Dermis blood vessel endothelial cell (primary cell): ENCODE results near the gene RPS25. TPM values are rescaled to one million over a fixed set of nuclear protein-coding genes. Genes with fewer than 3 reads are reported as not detected.
"Not testable (repeated sequence)": the region's sequence is repeated elsewhere in the genome, so short reads cannot be mapped to it uniquely, and the experiment has no call there.

Source experiments
- DNase-seq: peaks from one replicate; pipeline ENCODE4 v3.0.0; 2010
- total RNA-seq: library from RNA; depleted of rRNA; stranded (reverse); fragments of >200 nt; gene quantifications from 2 replicates; pipeline ENCODE4 v1.2.3, GENCODE V29; 2014

The RPS25 gene
- total RNA-seq, 1 donor from 2014 or later: 1,791 TPM

DNA sequence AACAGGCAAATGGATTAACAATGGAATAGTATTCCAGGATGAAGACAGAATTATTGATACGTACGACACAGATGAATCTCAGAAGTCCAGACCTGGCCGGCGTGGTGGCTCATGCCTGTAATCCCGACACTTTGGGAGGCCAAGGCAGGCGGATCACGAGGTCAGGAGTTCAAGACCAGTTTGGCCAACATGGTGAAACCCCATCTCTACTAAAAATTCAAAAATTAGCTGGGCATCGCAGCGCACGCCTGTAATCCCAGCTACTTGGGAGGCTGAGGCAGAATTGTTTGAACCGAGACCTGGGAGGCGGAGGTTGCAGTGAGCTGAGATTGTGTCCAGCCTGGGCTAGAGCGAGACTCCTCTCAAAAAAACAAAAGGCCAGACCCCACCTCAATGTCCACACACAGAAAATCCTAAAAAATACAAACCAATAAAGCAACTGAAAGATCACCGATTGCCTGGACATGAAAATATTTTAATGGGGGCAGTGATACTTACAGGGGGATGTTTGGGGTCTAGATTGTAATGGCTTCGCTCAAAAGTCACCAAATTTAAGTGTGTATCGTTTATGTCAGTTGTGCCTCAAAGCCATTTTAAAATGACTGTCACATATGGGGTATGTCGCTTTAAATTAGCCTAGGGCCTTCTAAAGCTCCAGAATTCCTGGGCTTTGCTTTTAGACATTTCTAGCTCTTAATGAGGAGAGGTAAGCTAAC lies 3.8 kb downstream of the RPS25 start:
- no peak for DNase-seq

- DNase-seq: no peak
Measured at GRCh38 chr11:119012629-119013170, 5.4 kb downstream of the RPS25 start.

DNA sequence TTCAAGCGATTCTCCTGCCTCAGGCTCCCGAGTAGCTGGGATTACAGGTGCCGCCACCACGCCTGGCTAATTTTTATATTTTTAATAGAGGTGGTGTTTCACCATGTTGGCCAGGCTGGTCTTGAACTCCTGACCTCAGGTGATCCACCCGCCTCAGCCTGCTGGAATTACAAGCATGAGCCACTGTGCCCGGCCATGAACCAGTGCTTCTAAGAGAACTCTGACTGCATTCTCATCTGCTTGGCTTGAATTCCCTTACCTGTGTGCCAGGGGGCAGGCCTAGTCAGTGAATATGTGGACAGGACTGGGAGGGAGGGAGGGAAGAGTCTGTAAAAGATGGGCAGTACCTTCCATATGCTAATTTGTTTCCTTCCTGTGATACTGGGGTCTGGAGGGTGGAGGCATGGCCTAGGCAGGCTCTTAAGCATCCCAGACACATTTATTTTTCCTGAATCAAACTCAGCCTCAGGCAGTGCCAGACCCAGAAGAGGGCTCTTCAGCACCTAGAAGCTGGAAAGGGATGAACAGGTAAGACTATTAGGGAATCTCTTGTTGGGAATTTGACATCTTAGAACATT lies 6.6 kb downstream of the RPS25 start:
- no peak for DNase-seq

DNA sequence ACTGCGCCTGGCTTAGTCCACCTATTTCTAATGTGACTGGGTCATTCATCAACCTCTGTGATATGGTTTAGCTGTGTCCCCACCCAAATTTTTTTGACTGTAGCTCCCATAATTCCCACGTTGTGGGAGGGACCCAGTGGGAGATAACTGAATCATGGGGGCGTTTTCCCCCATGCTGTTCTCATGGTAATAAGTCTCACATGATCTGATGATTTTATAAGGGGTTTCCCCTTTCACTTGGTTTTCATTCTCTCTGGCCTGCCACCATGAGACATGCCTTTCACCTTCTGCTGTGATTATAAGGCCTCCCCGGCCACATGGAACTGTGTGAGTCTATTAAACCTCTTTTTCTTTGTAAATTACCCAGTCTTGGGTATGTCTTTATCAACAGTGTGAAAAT lies 11.5 kb downstream of the RPS25 start:
- no peak for DNase-seq

GRCh38 chr11:119000906-119001305 lies 17.2 kb downstream of the RPS25 start:
- DNase-seq: no peak

DNA sequence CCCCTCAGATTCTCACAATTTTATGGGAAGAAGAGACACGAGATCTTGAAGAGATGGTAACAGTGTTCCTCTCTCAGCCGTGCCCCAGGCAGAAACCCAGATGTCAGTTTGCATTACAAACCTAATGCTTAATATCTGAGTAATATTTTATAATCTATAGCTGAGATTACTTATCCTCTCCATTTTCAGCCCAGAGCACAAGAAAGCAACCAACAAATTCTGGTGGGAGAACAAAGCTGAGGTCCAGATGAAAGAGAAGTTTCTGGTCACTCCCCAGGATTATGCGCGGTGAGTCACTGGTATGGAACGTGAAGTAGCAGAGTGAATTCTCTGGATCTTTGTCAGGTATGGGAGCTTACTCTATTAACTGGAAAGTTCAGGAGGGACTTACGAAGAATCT lies 19.3 kb downstream of the RPS25 start:
- DNase-seq: peak; percentile 71

- DNase-seq: peak; percentile 22
Measured at GRCh38 chr11:118998388-118998717, 19.8 kb downstream of the RPS25 start.

DNA sequence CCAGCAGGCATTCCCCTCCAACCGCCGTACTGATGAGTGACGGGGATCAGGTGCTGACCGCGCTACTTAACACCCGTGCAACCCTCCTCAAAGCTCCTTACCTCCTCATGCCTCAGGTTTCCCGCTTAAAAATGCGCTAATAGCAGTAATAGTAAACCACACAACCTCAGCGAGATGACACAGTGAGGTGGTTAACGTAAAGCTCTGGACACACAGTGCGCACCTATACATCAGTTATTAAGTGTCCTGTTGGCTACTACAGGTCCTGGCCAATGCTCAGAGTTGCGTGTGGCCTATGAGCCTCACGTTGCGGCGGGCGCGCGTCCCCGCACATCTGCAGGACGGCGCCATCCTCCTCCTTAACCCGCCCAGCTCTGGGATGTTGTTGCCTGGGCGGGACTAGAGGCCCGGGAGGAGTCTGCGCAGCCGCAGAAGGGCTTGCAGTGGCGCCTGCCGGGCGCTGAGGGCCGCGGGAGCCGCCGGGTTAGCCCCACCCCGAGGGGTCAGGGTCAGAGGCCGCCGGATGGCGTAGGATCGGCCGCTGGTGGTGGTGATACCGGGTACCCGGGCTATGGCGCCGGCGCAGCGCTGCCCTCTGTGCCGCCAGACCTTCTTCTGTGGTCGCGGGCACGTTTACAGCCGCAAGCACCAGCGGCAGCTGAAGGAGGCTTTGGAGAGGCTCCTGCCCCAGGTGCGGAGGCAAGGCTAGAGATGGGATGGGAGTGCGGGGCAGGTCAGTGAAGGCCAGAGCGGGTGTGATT lies 20.3 kb downstream of the RPS25 start, which contains the start of gene CENATAC:
TSS of gene CENATAC (plus strand) at position 512 of the 761 bp plus-strand sequence. CDS start at position 572, 60 bp downstream.
- DNase-seq: peak; percentile 91

DNA sequence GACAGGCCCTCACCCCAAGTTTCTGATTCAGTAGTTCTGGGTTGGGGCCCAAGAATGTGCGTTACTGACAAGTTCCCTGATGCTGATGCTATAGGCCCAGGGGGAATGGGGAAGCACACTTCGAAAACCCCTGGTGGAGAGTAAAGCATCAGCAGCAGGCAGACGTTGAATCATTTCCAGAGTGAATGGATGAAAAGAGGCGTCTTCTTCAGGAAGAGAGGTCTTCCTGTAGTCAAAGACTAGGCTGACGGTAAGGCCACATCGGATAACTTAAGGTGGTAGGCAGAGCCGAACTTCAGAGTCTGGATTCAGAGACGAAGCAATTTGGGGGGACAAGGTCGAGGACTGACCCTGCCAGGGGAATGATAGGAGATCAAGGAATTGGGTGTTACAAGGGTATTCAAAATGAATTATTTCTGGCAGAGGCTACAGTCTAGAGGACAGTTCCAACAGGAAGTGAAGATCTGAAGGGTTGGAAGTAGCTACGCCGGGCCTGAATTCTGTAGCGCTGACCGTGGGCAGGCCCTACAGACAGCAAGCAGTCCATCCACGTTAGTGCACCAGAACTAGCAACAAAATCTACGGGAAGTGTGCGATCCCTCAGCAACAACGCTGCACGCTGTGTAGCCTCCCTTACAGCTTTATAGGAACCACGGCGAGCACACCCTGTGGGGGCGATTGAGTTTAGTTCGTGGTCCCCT lies 21.1 kb downstream of the RPS25 start:
- peak; percentile 47 for DNase-seq

- DNase-seq: not testable (repeated sequence)
Measured at GRCh38 chr11:118991486-118992038, 26.6 kb downstream of the RPS25 start.

GRCh38 chr11:118988280-118988679 lies 29.9 kb downstream of the RPS25 start:
- DNase-seq: no peak

DNA sequence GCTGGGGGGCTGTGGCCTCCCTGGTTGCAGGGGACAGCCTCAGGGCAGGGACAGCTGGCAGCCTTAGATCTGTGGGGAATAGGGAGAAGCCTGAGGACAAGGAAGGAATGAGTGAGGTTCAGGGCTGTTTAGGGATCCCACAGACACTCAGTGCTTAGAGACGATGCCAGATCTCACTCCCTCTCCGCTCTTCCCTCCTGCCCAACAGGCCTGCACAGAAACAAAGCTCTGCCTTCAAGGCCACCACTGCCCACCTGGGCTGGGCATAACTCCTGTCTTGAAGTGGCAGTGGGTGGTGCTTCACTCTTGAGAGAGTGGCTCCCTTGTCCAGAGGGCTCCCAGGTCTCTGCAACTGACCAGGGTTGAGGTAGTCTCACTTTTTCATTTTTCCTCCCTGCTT lies 33.3 kb downstream of the RPS25 start:
- DNase-seq: no peak

GRCh38 chr11:118984337-118984736 lies 33.8 kb downstream of the RPS25 start:
- DNase-seq: not testable (repeated sequence)

- DNase-seq: peak; percentile 11
Measured at GRCh38 chr11:118980191-118980881, 37.8 kb downstream of the RPS25 start.

DNA sequence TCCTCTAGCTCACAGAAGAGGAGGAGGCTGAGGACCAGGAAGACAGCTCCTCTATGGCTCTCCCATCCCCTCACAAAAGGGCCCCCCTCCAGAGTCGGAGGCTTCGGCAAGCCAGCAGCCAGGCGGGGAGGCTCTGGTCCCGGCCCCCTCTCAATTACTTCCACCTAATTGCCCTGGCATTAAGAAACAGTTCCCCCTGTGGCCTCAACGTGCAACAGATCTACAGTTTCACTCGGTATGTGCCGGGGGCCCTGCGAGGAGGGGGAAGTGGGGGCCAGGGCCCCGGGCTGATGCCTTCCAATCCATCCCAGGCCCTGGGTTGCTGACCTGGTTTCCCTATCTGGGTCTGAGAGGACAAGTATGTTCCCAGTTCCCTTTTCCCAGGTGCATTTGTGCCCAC lies 38.7 kb downstream of the RPS25 start:
- no peak for DNase-seq

GRCh38 chr11:118975771-118976709 lies 42.1 kb downstream of the RPS25 start:
- no peak for DNase-seq

DNA sequence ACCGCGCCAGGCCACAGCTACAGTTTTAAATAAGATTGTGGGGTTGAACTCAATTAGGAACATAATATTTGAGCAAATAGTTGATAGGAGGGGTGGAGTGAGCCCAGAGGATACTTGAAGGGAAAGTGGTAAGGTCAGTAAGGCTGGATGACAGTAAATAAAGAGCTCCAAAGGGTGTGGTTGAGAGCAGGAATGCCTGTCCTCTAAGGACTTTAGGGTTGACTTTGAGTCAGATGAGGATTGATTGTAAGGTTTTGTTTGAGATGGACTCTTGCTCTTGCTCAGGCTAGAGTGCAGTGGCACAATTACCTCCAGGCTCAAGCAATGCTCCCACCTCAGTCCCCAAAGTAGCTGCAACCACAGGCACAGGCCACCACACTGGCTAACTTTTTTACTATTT lies 44.2 kb downstream of the RPS25 start:
- DNase-seq: no peak

DNA sequence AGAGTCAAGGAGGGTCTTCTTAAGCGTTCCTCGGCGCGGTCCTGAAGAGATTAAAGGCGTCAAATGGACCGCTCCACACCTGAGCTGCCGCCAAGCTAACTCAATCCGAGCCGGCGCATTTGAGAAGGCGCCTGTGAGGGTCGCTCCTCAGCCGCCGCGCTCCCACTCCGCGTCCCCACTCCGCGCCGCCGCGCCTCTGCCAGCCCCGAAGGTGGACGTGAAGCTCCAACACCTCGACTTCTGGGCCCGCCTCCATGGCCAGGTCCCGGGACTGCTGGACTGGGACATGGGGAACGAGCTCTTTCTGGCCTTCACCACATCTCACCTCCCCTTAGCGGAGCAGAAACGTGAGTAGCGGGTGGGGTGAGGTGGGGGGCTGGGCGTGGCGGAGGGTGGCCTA lies 46.5 kb downstream of the RPS25 start, which contains the start of gene FOXR1:
TSS of gene FOXR1 (plus strand) at position 116 of the 400 bp plus-strand sequence. CDS start at position 287, 171 bp downstream.
- DNase-seq: no peak

GRCh38 chr11:118969508-118969907 lies 48.6 kb downstream of the RPS25 start:
- not testable (repeated sequence) for DNase-seq
